HG02642 (cell line): Measurements from ENCODE around the gene SPATA45.

Experiments used
- ATAC-seq: cut with Tn5 transposase; IDR thresholded peaks from one replicate; pipeline ENCODE4 v1.9.1; 2021; ENCODE audit warnings: mild to moderate bottlenecking; ENCODE audit not compliant: unreplicated experiment, poor library complexity

The SPATA45 gene

DNA sequence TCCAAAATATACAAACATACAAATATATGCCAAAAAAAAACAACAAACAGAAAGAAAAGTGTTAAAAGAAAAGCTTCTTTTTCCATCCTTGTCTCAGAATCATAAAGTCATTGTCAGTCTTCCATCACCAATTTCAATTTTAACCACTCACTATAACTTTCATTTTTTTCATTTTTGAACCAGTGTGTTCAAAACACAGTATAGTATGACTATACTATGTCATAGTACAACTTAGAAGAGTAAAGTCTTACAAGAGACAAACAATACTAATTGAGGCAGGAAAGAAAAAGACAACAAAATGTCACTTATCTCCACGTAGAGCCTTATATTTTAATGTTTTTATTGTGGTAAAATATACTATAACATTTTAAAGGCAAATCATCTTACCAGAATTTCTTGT lies 63.5 kb downstream of the SPATA45 start:
- ATAC-seq: no peak

DNA sequence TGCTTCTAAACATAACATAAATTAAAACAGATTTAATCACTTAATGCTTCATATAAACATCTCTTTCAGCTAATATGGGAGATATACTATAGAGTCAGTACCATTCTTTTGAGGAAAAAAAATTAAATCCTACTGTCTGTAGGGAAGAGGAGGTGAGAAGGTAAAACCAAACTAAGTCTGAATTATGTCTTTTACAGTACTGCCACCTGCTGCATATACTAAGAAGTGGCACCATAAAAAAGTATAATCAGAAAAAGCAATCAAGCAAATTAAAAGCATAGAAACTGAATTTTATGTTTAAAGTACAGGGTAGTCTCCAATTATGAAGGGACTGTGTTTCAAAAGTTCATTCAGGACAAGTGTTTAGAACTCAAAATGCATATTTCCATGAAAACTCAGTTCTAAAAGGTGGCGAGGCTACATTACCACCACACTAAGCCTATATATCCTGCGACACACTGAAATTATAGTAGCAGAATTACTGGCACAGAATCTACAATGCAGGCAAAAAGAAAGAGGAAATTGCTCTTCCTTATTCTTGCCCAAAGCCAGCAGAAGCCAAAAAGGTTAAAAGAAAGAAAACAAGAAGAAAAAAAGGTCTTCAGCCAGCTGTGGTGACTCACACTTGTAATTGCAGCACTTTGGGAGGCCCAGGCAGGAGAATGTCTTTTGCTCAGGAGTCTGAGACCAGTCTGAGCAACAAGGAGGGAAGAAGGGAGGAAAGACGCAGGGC lies 64.9 kb downstream of the SPATA45 start:
- ATAC-seq: no peak

DNA sequence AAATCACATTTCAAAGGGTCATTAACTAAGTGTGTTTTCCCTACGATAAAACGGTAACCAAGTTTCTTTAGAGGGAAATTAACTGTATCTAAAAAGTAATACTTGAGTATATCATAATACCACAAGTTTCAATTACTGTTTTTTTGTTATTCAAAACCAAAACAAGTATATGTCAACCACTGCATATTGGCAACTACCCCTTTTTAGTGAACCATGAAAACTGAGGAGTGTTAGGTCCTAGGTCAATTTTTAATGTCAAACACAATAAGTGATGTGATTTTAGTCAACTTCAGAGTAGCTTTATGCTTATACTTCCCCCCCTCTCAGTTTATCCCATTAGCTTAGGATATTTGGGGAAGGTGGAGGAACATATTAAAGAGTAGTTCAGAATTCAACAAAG lies 66.2 kb downstream of the SPATA45 start:
- no peak for ATAC-seq

DNA sequence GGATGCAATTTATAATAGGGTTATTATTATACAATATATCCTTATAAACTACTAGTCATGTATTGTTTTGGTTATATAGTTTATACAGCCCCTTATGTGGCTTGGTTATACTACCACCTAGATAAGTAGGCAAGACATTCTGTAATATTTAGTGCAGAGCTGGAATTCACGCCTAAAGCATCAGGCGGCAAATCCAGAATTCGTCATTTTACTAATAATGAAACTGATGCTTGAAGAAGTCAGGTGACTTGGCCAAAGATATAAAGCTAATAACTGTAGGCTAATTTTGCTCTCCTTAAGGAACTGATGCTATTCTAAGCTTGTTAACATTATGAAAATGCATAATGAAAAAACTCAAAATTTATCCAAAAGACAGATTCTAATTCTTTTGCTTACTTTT lies 66.7 kb downstream of the SPATA45 start:
- no peak for ATAC-seq
